Activated CD8-positive, alpha-beta memory T cell treated with anti-CD3 and anti-CD28 coated beads for 4 hours (primary cell): ENCODE measurements around the gene TARBP2.

Source experiments
- DNase-seq, 2 donors: peaks; one replicate each; pipeline ENCODE4 v3.0.0-alpha.2; 2020; ENCODE audit warnings: low read depth in 2 of 2

Gene TARBP2

DNA sequence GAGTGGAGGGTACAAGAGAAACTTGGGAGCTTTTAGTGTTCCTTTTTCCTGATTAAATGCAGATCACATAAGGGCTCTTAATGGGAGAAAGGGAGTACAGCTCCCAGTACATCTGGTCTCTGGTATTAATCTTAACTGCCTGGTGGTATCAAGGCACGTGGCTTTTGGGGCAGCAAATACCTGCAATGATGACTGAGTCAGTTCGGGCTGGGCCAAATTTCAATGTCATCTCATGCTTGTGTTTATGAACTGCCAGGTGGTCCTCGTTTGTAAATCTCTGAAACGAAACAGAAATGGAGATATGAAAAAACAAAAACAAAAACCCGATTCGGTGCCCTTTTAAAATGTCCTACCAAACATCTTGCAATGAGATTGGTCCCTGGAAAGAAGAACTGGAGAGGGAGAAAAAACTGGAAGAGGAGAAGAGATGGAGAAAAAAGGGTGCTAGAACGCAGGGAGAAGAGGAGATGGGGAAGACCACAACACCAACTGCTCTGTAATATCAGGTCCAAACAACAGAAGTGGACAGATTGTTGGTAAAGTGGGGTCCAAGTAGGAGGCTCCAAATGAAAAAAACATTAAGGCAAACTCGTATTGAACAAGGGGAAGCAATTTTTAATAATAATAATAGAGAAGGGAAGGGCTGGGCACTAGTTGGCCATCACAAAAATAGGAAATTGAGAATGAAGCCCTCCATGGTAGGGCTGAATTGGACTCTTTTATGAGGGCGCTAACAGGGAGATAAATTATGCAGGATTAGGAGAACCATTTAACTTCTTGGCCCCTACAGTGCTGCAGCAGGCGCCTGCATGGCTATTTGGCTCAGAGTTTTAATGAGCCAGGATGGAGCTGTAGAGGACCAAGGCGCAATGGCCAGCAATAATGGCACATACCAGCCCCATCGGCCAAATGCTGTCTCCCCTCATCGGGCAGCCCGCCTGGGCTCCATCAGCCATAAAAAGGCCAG is 51.6 kb downstream of the TARBP2 start:
- no peak for DNase-seq
